ENCODE data around the gene UBE2L3.
A peak's percentile ranks its signal among the peaks of the same experiment; 100 is the strongest.

UBE2L3 gene

DNA sequence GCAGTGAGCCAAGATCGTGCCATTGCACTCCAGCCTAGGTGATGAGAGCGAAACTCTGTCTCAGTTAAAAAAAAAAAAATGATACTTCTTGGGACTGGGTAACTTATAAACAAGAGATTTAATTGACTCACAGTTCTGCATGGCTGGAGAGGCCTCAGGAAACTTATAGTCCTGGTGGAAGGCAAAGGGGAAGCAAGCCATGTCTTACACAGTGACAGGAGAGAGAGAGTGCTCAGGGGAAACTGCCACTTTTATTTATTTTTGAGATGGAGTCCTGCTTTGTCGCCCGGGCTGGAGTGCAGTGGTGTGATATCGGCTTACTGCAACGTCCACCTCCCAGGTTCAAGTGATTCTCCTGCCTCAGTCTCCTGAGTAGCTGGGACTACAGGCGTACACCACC, 82.8 kb downstream of the UBE2L3 start:
- no peak for DNase-seq

DNA sequence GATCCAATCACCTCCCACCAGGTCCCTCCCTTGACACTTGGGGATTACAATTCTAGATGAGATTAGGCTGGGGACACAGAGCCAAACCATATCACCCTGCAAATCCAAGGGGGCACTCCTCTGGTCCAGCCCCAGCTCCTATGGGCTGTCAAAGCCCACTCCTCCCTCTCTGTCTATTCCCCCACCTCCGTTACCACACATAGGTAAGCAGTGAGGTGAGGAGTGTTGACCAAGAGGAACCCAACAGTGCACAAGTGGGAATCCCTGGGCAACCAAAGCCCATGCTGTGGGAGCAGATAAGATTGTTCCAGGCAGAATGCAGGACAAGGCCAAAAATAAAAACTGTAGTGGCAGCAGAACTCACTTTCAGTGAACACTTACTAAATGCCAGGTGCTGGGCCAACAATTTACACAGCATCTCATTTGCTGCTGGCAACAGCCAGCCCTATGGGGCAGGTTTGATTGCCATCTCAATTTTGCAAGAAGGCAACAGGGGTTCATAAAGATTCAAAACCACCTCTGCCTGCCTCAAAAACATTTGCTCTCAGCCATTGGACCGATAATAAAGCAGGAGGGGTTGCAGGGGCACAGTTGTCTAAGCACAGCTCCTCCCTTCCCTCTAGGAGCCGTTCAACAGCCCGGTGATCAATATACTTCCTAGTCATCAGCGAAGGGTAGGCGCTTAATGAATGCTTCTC, 83.5 kb downstream of the UBE2L3 start:
- no peak for DNase-seq

- DNase-seq: no peak
These were observed 84.1 kb downstream of the UBE2L3 start for GRCh38 chr22:21651521-21652009.

DNA sequence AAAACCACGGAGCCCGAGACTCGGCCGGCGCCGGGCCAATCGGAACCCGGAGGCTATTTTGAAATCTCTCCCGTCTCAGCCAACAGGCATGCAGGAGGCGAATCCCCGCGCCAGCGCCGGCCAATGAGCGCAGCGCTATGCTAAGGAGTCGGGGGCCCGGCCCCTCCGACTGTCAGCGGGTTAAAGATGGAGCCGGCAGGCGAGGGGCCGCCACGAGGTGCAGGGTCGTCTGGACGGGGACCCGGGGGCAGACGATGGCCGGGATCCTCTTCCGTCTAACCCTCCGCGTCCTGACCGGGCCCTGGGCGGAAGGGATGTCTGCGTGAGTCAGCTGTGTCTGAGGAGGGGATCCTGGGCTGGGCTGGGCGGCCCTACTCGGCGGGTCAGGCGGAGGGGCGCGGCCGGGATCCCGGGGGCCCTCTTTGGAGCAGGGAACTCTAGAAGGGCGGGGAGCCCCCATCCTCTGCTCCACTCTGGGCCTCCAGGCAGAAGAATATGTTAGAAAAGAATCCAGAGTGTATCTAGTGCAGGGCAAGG, 84.6 kb downstream of the UBE2L3 start:
- DNase-seq: peak; percentile 80

GRCh38 chr22:21652547-21653545, 85.3 kb downstream of the UBE2L3 start:
- no peak for DNase-seq

DNA sequence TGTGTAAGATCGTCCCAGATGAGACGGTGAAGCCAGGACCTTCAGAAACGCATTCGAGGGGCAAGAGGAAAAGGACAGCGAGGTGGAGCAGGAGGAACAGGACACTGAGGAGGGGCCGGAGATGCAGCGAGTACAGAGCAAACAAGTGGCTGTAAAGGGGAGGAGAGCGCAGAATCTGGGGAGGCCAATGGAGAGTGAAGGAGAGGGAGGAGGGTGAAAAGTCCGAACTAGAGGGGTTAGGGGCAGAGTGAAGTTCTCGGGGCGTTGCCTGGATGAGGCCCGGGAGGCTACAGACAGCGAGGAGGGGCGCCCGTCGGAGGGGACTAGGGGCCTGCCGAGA, 89.5 kb downstream of the UBE2L3 start:
- no peak for DNase-seq

- peak; percentile 80 to 81 for DNase-seq
These were observed 90.0 kb downstream of the UBE2L3 start for GRCh38 chr22:21657360-21658032.

- no peak for DNase-seq
These were observed 92.5 kb downstream of the UBE2L3 start for GRCh38 chr22:21659864-21660525.

GRCh38 chr22:21660904-21661303, 93.4 kb downstream of the UBE2L3 start:
- DNase-seq: no peak

- DNase-seq: no peak
These were observed 94.5 kb downstream of the UBE2L3 start for GRCh38 chr22:21661991-21662390.

- no peak for DNase-seq
These were observed 96.2 kb downstream of the UBE2L3 start for GRCh38 chr22:21663738-21664137.

DNA sequence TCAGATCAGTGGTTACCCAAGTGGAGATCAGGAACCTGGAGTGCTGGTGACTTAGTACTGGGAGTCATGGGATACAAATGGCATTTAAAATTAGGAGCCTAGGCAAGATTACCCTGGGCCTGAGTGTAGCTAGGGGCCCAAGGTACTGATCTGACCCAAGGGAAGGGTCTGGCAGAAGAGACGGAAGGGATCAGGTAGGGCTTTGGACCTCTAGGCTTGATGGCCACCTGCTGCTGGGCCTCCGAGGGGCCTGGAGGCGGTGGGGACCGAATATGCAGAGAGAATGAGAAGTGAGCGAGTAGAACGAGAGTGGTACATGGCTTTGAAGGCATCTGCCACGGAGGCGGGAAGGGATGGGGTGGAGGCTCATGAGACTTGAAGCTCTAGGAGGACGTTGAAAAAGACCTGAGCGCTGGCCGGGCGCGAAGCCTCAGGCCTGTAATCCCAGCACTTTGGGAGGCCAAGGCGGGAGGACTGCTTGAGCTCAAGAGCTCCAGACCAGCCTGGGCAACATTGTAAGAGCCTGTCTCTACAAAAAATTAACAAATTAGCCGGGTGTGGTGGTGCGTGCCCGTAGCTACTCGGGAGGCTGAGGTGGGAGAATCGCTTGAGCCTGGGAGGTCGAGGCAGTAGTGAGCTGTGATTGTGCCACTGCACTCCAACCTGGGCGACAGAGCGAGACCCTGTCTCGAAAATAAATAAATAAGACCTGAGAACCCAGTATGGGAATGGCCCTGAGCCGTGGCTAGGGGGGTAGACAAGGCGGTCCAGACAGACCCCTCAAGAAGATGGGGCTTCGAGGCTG, 97.7 kb downstream of the UBE2L3 start:
- DNase-seq: no peak

DNA sequence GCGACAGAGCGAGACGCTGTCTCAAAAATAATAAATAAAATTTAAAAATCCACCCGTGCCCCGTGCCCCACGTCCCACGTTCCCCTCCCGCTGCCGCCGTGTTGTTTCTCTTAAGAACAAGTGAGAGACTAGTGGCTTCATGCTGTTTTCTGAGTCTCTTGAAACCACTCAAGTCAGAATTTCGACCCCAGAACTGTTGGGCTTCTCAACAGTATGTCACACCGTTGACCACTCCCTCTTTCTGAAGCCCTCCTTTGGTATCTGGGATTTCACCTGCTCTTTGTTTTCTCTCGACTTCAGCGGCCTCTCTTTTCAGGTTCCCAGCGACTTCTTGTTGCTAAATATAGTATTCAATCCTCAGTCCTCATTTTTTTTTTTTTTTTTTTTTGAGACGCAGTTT, 99.3 kb downstream of the UBE2L3 start:
- no peak for DNase-seq

GRCh38 chr22:21669026-21669425, 101.5 kb downstream of the UBE2L3 start:
- DNase-seq: no peak

DNA sequence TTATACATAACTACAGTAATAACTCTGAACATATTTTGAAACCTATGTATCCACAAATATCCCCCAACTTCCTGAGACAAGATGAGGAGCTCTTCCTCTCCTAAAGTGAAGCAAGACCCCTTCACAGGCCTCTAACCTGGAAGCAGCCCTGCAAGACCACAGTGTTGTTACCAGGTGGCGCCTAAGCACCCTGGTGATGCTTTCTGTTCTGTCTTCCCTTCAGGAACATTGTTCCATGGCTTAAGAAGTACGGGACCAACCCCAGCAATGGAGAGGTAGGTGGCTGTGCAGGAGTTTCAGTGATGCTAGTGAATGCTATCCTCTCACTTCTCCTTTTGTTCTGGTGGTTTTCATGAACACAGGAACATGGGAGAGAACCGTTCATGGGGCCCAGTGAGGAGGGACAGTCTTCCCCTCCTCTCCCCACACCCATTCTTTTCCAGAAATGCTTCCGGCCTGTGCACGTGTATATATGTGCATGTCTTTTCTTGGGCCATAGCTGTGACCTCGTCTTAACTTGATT, 104.7 kb downstream of the UBE2L3 start:
- DNase-seq: no peak
